Transverse colon (tissue), 4 donors: ENCODE results near the gene DEDD2. TPM values are rescaled to one million over a fixed set of nuclear protein-coding genes. Genes with fewer than 3 reads are reported as not detected.

Source experiments
- DNase-seq: peaks from one replicate; pipeline ENCODE4 v3.0.0-alpha.2; 2019
- H3K27ac ChIP-seq, 4 donors: fragments of 200-600 bp; sonication (generic); 2 replicates each; pipeline ENCODE4 v1.5.1; 2016 to 2018; ENCODE audit warnings: inconsistent platforms in 4 of 4
- H3K27me3 ChIP-seq: fragments of 200-600 bp; sonication (generic); 2 replicates; pipeline ENCODE4 v1.5.1; 2017; ENCODE audit warnings: inconsistent platforms
- H3K36me3 ChIP-seq, 4 donors: fragments of 200-600 bp; sonication (generic); 2 replicates each; pipeline ENCODE4 v1.5.1; 2017 to 2019; ENCODE audit warnings: inconsistent platforms in 4 of 4
- H3K4me1 ChIP-seq, 4 donors: fragments of 200-600 bp; sonication (generic); 2 replicates each; pipeline ENCODE4 v1.5.1; 2017 to 2020; ENCODE audit warnings: inconsistent platforms in 4 of 4
- H3K4me3 ChIP-seq, 4 donors: fragments of 200-600 bp; sonication (generic); 1 replicate in 1 of 4; 2 replicates in 3 of 4; pipeline versions ENCODE4 v1.5.1 to v1.6.1; 2017 to 2019; ENCODE audit warnings: inconsistent platforms in 4 of 4
- H3K9me3 ChIP-seq, 2 donors: fragments of 200-600 bp; sonication (generic); 2 replicates each; pipeline ENCODE4 v1.5.1; 2017 to 2019; ENCODE audit warnings: inconsistent platforms in 2 of 2
- EP300 ChIP-seq: sonication (generic); formaldehyde crosslinking; IDR thresholded peaks from one replicate; pipeline ENCODE4 v1.6.1; 2017; ENCODE audit warnings: antibody characterized with exemption, low read depth
- POLR2A ChIP-seq: fragments of 450-650 bp; IDR thresholded peaks from one replicate; pipeline ENCODE4 v1.6.1; 2016; ENCODE audit warnings: antibody characterized with exemption, mild to moderate bottlenecking, moderate library complexity
- POLR2AphosphoS5 ChIP-seq, 3 donors: sonication (generic); formaldehyde crosslinking; IDR thresholded peaks; one replicate each; pipeline ENCODE4 v1.6.1; 2016; ENCODE audit warnings: antibody characterized with exemption in 3 of 3
- WGBS, 2 donors: methylation state at CpG; one replicate each; pipeline ENCODE4 v1.1.5; 2018; ENCODE audit warnings: low coverage in 1 of 2; 5-methylcytosine and 5-hydroxymethylcytosine counted together
- in situ Hi-C, 4 donors: fragments of 200-750 bp; cut with MboI; loops; one replicate each; pipeline versions ENCODE4 v1.15.0 to v1.15.1; 2017; ENCODE audit warnings: low sequenced_read_pairs in 3 of 4, low pct_ligation_motif_present in 1 of 4, low pct_unique_long_range_greater_than_20kb in 1 of 4
- intact Hi-C: fragments of 100-400 bp; cut with DNase I; formaldehyde crosslinking; loops from one replicate; pipeline ENCODE4 v1.15.1; 2023; ENCODE audit warnings: low total_unique reads
- total RNA-seq, 4 donors: library from RNA; depleted of rRNA; stranded (reverse); fragments of >200 nt; gene quantifications; one replicate each; pipeline ENCODE4 v1.1.0, GENCODE V29; 2016
- TF ChIP-seq, protein P1 (sequence below), 5 experiments: fragments of 200-600 bp in 3 of 5; fragments of 450-650 bp in 2 of 5; sonication (generic) in 3 of 5; IDR thresholded peaks; 1 replicate in 2 of 5; 2 replicates in 3 of 5; pipeline ENCODE4 v1.5.1; 2016 to 2017; ENCODE audit warnings: antibody characterized with exemption in 5 of 5, inconsistent platforms in 3 of 5, mild to moderate bottlenecking in 2 of 5, moderate library complexity in 1 of 5

Gene DEDD2
- total RNA-seq, 4 donors from 2014 or later = 52.2 to 90.8 (median 63.0) TPM

DNA sequence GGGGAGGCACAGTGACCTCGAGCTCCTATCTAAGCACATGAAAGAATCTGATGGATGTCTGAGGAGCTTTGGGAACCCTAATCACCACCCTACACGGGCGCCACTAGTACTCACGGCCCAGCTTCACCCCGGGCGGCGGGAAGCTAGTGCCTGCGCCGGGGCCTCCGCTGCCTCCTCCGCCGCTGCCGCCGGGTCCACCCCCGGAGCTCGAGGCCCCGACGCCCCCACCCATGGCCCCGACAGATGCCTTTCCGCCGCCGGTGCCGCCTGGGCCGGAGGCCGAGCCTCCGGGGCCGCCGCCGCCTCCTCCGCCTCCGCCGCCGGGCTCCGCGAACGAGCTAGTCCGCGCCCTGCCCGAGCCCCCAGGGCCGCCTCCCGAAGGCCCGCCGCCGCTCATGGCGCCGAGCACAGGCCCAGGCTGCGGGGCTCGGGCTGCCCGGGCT is 24.6 kb upstream of the DEDD2 start:
- intact Hi-C loops = no loop called here
- 1% methylated on average over 20 of the region's 49 CpGs; no CpG with 5 or more reads in 1 of the 2 donors for WGBS, 2 donors
- peaks cover 12 to 46% (median 36%) of the 10 kb centered on the region in 4 donors for H3K4me1 ChIP-seq
- H3K27me3 ChIP-seq = no peaks in the 10 kb centered on the region
- H3K36me3 ChIP-seq = no peaks in the 10 kb centered on the region
- TF ChIP-seq POLR2A = no peak
- no peak for TF ChIP-seq POLR2AphosphoS5 (IDR thresholded peaks at IDR 0.05)
- TF ChIP-seq, protein P1, sequence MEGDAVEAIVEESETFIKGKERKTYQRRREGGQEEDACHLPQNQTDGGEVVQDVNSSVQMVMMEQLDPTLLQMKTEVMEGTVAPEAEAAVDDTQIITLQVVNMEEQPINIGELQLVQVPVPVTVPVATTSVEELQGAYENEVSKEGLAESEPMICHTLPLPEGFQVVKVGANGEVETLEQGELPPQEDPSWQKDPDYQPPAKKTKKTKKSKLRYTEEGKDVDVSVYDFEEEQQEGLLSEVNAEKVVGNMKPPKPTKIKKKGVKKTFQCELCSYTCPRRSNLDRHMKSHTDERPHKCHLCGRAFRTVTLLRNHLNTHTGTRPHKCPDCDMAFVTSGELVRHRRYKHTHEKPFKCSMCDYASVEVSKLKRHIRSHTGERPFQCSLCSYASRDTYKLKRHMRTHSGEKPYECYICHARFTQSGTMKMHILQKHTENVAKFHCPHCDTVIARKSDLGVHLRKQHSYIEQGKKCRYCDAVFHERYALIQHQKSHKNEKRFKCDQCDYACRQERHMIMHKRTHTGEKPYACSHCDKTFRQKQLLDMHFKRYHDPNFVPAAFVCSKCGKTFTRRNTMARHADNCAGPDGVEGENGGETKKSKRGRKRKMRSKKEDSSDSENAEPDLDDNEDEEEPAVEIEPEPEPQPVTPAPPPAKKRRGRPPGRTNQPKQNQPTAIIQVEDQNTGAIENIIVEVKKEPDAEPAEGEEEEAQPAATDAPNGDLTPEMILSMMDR (IDR thresholded peaks at IDR 0.05) = no peak
- H3K27ac ChIP-seq = peak overlapping the region; percentile 82 to 96 (median 90)
- in situ Hi-C loops = no loop called here
- H3K4me3 ChIP-seq = peak overlapping the region; percentile 83 to 94 (median 86)
- DNase-seq = no peak
- H3K9me3 ChIP-seq = no peaks in the 10 kb centered on the region

DNA sequence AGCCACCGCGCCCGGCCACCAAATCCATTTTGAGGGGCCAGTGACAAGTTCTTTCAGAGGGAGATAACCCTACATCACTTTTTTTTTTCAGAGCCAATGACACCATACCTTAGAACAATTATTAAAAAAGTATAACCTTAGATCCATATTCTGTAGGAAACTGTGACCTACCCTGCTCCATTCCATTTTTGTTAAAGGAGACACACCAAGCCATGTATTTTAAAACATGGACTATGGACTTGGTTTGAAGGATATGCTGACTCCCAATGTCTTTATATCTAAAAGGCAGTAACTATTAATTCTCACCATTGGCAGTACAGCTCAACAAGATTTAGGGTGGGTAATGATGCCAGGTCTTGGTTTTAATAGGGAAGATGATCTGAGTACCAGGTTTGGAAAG is 23.8 kb upstream of the DEDD2 start:
- peaks cover 0 to 3% (median 0%) of the 10 kb centered on the region in 4 donors for H3K36me3 ChIP-seq
- intact Hi-C loops = no loop called here
- no peak for TF ChIP-seq EP300
- TF ChIP-seq, protein P1 (IDR thresholded peaks at IDR 0.05) = no peak
- TF ChIP-seq POLR2AphosphoS5 (IDR thresholded peaks at IDR 0.05) = no peak
- TF ChIP-seq POLR2A = no peak
- H3K27me3 ChIP-seq = no peaks in the 10 kb centered on the region
- 98% methylated on average over 3 of the region's 3 CpGs; no CpG with 5 or more reads in 1 of the 2 donors for WGBS, 2 donors
- H3K9me3 ChIP-seq = no peaks in the 10 kb centered on the region
- in situ Hi-C loops = no loop called here
- H3K4me1 ChIP-seq = peaks cover 12 to 43% (median 35%) of the 10 kb centered on the region in 4 donors
- H3K4me3 ChIP-seq = peak overlapping the region; percentile 83 to 94 (median 86)
- H3K27ac ChIP-seq = peak overlapping the region in 3 of 4 donors; percentile 82 to 96 (median 89)
- DNase-seq = no peak

DNA sequence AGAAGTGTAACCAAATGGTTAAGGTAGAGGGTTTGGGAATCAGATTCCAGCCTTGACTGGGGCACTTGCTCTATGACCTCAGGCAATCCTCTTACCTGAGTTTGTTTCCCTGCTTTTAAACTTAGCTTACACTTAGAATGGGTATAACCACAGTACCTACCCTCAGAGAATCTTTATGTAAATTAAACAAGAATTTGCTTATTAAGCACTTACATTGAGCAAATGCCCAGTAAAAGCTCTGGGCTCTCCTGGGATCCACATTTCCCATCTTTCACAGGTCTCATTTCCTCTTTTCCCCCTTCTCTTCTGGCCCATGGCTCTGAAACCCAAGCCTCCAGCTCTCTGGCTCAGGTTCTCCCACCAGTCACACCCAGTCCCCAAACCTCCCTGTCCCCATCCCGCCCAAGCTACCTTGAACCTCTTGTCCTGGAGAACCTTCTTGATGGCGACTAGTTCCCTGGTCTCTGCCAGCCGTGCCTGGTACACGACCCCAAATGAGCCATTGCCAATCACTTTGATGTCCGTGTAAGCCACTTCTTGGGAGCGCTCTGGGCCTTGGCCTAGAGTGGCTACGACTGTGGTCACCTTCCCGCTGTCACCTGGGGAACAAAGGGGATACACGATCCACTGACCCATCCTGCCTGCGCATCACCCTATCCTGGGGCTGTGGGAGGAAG is 22.2 kb upstream of the DEDD2 start:
- DNase-seq = no peak
- WGBS, 2 donors = 88 to 92% methylated on average over 1 to 10 of the region's 10 CpGs
- Histone ChIP-seq H3K9me3 (no peaks in the 10 kb centered on the region), H3K4me3 (no peak overlapping the region), H3K27ac (no peak overlapping the region), H3K4me1 (peaks cover 12 to 30% (median 23%) of the 10 kb centered on the region in 4 donors), H3K36me3 (peaks cover 0 to 15% (median 3%) of the 10 kb centered on the region in 4 donors), H3K27me3 (no peaks in the 10 kb centered on the region)
- TF ChIP-seq EP300 (no peak), POLR2A (no peak), POLR2AphosphoS5 (IDR thresholded peaks at IDR 0.05) (no peak)
- TF ChIP-seq, protein P1 (IDR thresholded peaks at IDR 0.05) = no peak
- intact Hi-C loops = no loop called here
- in situ Hi-C loops = no loop called here

DNA sequence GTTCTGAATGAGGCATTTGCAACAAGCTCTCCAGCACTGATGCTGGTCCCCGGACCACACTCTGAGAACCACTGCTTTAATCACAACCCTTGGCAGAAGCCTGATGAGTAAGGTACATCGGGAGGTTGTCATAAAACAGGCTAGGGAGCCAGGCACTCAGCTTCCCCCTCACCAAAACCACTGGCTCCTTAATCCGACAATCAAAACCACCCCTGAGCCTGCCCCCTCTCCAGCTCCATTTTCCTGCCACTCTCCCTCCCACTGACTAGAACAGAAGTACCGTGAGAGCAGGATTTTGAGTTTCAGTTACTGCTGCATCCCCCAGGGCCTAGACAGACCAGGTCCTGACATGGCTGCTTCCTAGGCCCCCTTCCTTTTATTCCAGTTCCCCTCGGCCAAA is 17.7 kb upstream of the DEDD2 start:
- Histone ChIP-seq H3K4me3 (no peak overlapping the region), H3K4me1 (peaks cover 0 to 4% (median 0%) of the 10 kb centered on the region in 4 donors), H3K36me3 (peaks cover 0 to 32% (median 9%) of the 10 kb centered on the region in 4 donors), H3K27ac (no peak overlapping the region), H3K27me3 (no peaks in the 10 kb centered on the region), H3K9me3 (no peaks in the 10 kb centered on the region)
- in situ Hi-C loops (no loop called here), intact Hi-C loops (no loop called here)
- no peak for TF ChIP-seq POLR2AphosphoS5 (IDR thresholded peaks at IDR 0.05)
- TF ChIP-seq, protein P1 (IDR thresholded peaks at IDR 0.05) = no peak
- TF ChIP-seq POLR2A = no peak
- no peak for TF ChIP-seq EP300
- WGBS, 2 donors = 80 to 92% methylated on average over 4 to 5 of the region's 5 CpGs
- DNase-seq = no peak
